Activated CD4-positive, alpha-beta T cell treated with anti-CD3 and anti-CD28 coated beads, Interleukin-2, amount 10 ng/mL, durations not matched to agents 7 days and 5 days (primary cell): ENCODE results near the gene ELP4. TPM values are rescaled to one million over a fixed set of nuclear protein-coding genes. Genes with fewer than 3 reads are reported as not detected.

ENCODE experiments used
- CTCF ChIA-PET: fragments of 350-600 bp; sonication (Branson Sonifier 250); formaldehyde crosslinking; loops from one replicate; lab custom pipeline; 2021; ENCODE audit warnings: antibody characterized with exemption; lab: Charles Lee
- POLR2A ChIA-PET: fragments of 350-600 bp; sonication (Branson Sonifier 250); formaldehyde crosslinking; loops from one replicate; lab custom pipeline; 2021; ENCODE audit warnings: antibody characterized with exemption; lab: Charles Lee
- DNase-seq: peaks from one replicate; pipeline ENCODE4 v3.0.0-alpha.2; 2020
- H3K27ac Mint-ChIP-seq: one replicate; pipeline ENCODE4 v1.8.0; 2021; ENCODE audit warnings: mild to moderate bottlenecking, moderate library complexity, mixed read lengths
- H3K27me3 Mint-ChIP-seq: one replicate; pipeline ENCODE4 v1.8.0; 2021; ENCODE audit warnings: mixed read lengths
- H3K36me3 Mint-ChIP-seq: one replicate; pipeline ENCODE4 v1.8.0; 2021; ENCODE audit warnings: low read depth, mixed read lengths
- H3K4me1 Mint-ChIP-seq: one replicate; pipeline ENCODE4 v1.8.0; 2021; ENCODE audit warnings: mixed read lengths
- H3K4me3 Mint-ChIP-seq: one replicate; pipeline ENCODE4 v1.8.0; 2021; ENCODE audit warnings: mild to moderate bottlenecking, moderate library complexity, mixed read lengths
- H3K9me3 Mint-ChIP-seq: one replicate; pipeline ENCODE4 v1.8.0; 2021; ENCODE audit warnings: mixed read lengths
- total RNA-seq, 2 experiments: library from RNA; stranded (reverse); gene quantifications; one replicate each; pipeline ENCODE4 v1.2.3, GENCODE V29; 2021

Gene ELP4
- total RNA-seq, 2 experiments from 2014 or later: 22.9 to 26.7 TPM

- peak overlapping the region; percentile 49 for H3K4me3 Mint-ChIP-seq
- ChIA-PET POLR2A (no interaction called here), CTCF (interaction anchor here (1.2 to 2.1 kb wide), 2 partner anchors 10 to 12 kb away, joined by 3 to 5 read pairs; no protein-coding TSS in a partner anchor)
- peaks cover 90% of the 10 kb centered on the region for H3K27me3 Mint-ChIP-seq
- H3K9me3 Mint-ChIP-seq: no peaks in the 10 kb centered on the region
- DNase-seq: no peak
- H3K36me3 Mint-ChIP-seq: peaks cover 14% of the 10 kb centered on the region
- peaks cover 26% of the 10 kb centered on the region for H3K4me1 Mint-ChIP-seq
- H3K27ac Mint-ChIP-seq: peak overlapping the region; percentile 41
Observed at GRCh38 chr11:31804312-31805036, 294.9 kb downstream of the ELP4 start.

GRCh38 chr11:31805037-31805628 is 295.6 kb downstream of the ELP4 start:
- no peak for DNase-seq
- ChIA-PET POLR2A (no interaction called here), CTCF (interaction anchor here (2.1 kb wide), 1 partner anchor 12 kb away, joined by 5 read pairs; no protein-coding TSS in a partner anchor)
- Mint-ChIP-seq H3K36me3 (peaks cover 11% of the 10 kb centered on the region), H3K4me1 (peaks cover 26% of the 10 kb centered on the region), H3K4me3 (peak overlapping the region; percentile 49), H3K9me3 (no peaks in the 10 kb centered on the region), H3K27ac (peak overlapping the region; percentile 41), H3K27me3 (peaks cover 88% of the 10 kb centered on the region)

GRCh38 chr11:31805629-31806185 is 296.1 kb downstream of the ELP4 start:
- H3K36me3 Mint-ChIP-seq: peaks cover 9% of the 10 kb centered on the region
- ChIA-PET POLR2A (no interaction called here), CTCF (interaction anchor here (2.1 kb wide), 1 partner anchor 11 kb away, joined by 5 read pairs; no protein-coding TSS in a partner anchor)
- no peak overlapping the region for H3K27ac Mint-ChIP-seq
- DNase-seq: no peak
- H3K4me1 Mint-ChIP-seq: peaks cover 23% of the 10 kb centered on the region
- no peak overlapping the region for H3K4me3 Mint-ChIP-seq
- peaks cover 85% of the 10 kb centered on the region for H3K27me3 Mint-ChIP-seq
- no peaks in the 10 kb centered on the region for H3K9me3 Mint-ChIP-seq

GRCh38 chr11:31806186-31806927 is 296.8 kb downstream of the ELP4 start:
- ChIA-PET CTCF (interaction anchor here (2.1 kb wide), 1 partner anchor 10 kb away, joined by 5 read pairs; no protein-coding TSS in a partner anchor), POLR2A (no interaction called here)
- DNase-seq: no peak
- Mint-ChIP-seq H3K9me3 (no peaks in the 10 kb centered on the region), H3K4me1 (peaks cover 28% of the 10 kb centered on the region), H3K36me3 (peaks cover 11% of the 10 kb centered on the region), H3K27ac (no peak overlapping the region), H3K27me3 (peaks cover 83% of the 10 kb centered on the region), H3K4me3 (no peak overlapping the region)

- peaks cover 30% of the 10 kb centered on the region for H3K4me1 Mint-ChIP-seq
- DNase-seq: no peak
- no peaks in the 10 kb centered on the region for H3K9me3 Mint-ChIP-seq
- H3K27ac Mint-ChIP-seq: no peak overlapping the region
- ChIA-PET CTCF (interaction anchor here (0.7 to 0.9 kb wide), 2 partner anchors 9 to 272 kb away, joined by 3 to 4 read pairs; no protein-coding TSS in a partner anchor), POLR2A (no interaction called here)
- peaks cover 11% of the 10 kb centered on the region for H3K36me3 Mint-ChIP-seq
- H3K27me3 Mint-ChIP-seq: peaks cover 83% of the 10 kb centered on the region
- no peak overlapping the region for H3K4me3 Mint-ChIP-seq
Observed at GRCh38 chr11:31806928-31807798, 297.6 kb downstream of the ELP4 start.

- no peak for DNase-seq
- Mint-ChIP-seq H3K4me1 (peaks cover 34% of the 10 kb centered on the region), H3K9me3 (no peaks in the 10 kb centered on the region), H3K4me3 (no peak overlapping the region), H3K36me3 (peaks cover 10% of the 10 kb centered on the region), H3K27me3 (peaks cover 81% of the 10 kb centered on the region), H3K27ac (no peak overlapping the region)
- CTCF ChIA-PET: interaction anchor here (0.6 to 1.1 kb wide), 4 partner anchors 10 to 273 kb away, joined by 3 to 4 read pairs (median 3); no protein-coding TSS in a partner anchor
- POLR2A ChIA-PET: no interaction called here
Observed at GRCh38 chr11:31807799-31808667, 298.5 kb downstream of the ELP4 start.

GRCh38 chr11:31808721-31809540 is 299.4 kb downstream of the ELP4 start:
- peaks cover 77% of the 10 kb centered on the region for H3K27me3 Mint-ChIP-seq
- H3K4me3 Mint-ChIP-seq: peak overlapping the region; percentile 34
- POLR2A ChIA-PET: no interaction called here
- peaks cover 7% of the 10 kb centered on the region for H3K36me3 Mint-ChIP-seq
- H3K4me1 Mint-ChIP-seq: peaks cover 31% of the 10 kb centered on the region
- CTCF ChIA-PET: interaction anchor here (1.1 to 2.0 kb wide), 2 partner anchors 9 to 31 kb away, joined by 3 to 6 read pairs; no protein-coding TSS in a partner anchor
- no peaks in the 10 kb centered on the region for H3K9me3 Mint-ChIP-seq
- H3K27ac Mint-ChIP-seq: peak overlapping the region; percentile 11
- no peak for DNase-seq

- no peaks in the 10 kb centered on the region for H3K9me3 Mint-ChIP-seq
- ChIA-PET CTCF (interaction anchor here (1.4 to 2.0 kb wide), 2 partner anchors 8 to 9 kb away, joined by 3 to 6 read pairs; no protein-coding TSS in a partner anchor), POLR2A (no interaction called here)
- peaks cover 25% of the 10 kb centered on the region for H3K4me1 Mint-ChIP-seq
- H3K27ac Mint-ChIP-seq: no peak overlapping the region
- peaks cover 75% of the 10 kb centered on the region for H3K27me3 Mint-ChIP-seq
- peaks cover 6% of the 10 kb centered on the region for H3K36me3 Mint-ChIP-seq
- DNase-seq: no peak
- peak overlapping the region; percentile 34 for H3K4me3 Mint-ChIP-seq
Observed at GRCh38 chr11:31809541-31809856, 299.9 kb downstream of the ELP4 start.

- Mint-ChIP-seq H3K9me3 (no peaks in the 10 kb centered on the region), H3K27me3 (peaks cover 77% of the 10 kb centered on the region), H3K4me1 (peaks cover 24% of the 10 kb centered on the region), H3K4me3 (peak overlapping the region; percentile 34), H3K36me3 (peaks cover 6% of the 10 kb centered on the region), H3K27ac (peak overlapping the region; percentile 77)
- DNase-seq: no peak
- POLR2A ChIA-PET: no interaction called here
- CTCF ChIA-PET: interaction anchor here (1.4 to 2.0 kb wide), 2 partner anchors 8 to 9 kb away, joined by 3 to 6 read pairs; no protein-coding TSS in a partner anchor
Observed at GRCh38 chr11:31809857-31810778, 300.6 kb downstream of the ELP4 start.
